Natural killer cell (primary cell): ENCODE data around the gene PPP6R1. TPM values are rescaled to one million over a fixed set of nuclear protein-coding genes. Genes with fewer than 3 reads are reported as not detected.

Source experiments
- ATAC-seq, 3 donors: fragments of 150-1000 bp in 2 of 3; fragments of 200-7000 bp in 1 of 3; cut with Tn5 transposase; 1 replicate in 1 of 3; 2 replicates in 2 of 3; pipeline ENCODE4 v1.10.0; 2021; ENCODE audit warnings: mild to moderate bottlenecking in 2 of 3, moderate library complexity in 2 of 3
- DNase-seq, 2 donors: peaks; one replicate each; pipeline versions ENCODE4 v3.0.0 to v3.0.0-alpha.2; 2013 to 2021; ENCODE audit warnings: mixed read lengths in 1 of 2
- H3K27ac ChIP-seq: one replicate; pipeline ENCODE4 v1.5.1; 2013; ENCODE audit warnings: mild to moderate bottlenecking, low read length
- H3K27me3 ChIP-seq: one replicate; pipeline ENCODE4 v1.6.1; 2013; ENCODE audit warnings: low read length; ENCODE audit not compliant: control insufficient read depth, insufficient read depth
- H3K36me3 ChIP-seq: one replicate; pipeline ENCODE4 v1.6.1; 2013; ENCODE audit warnings: low read length; ENCODE audit not compliant: control insufficient read depth, insufficient read depth
- H3K4me1 ChIP-seq: one replicate; pipeline ENCODE4 v1.6.1; 2013; ENCODE audit warnings: low read length; ENCODE audit not compliant: control insufficient read depth, insufficient read depth
- H3K4me3 ChIP-seq: one replicate; pipeline ENCODE4 v1.5.1; 2013; ENCODE audit warnings: low read length
- H3K9me3 ChIP-seq: one replicate; pipeline ENCODE4 v1.6.1; 2013; ENCODE audit warnings: low read length; ENCODE audit not compliant: control insufficient read depth, insufficient read depth
- H3K27ac Mint-ChIP-seq, 2 donors: one replicate each; pipeline ENCODE4 v1.8.0; 2022; ENCODE audit warnings: mild to moderate bottlenecking in 2 of 2, mixed read lengths in 2 of 2, moderate library complexity in 1 of 2
- H3K27me3 Mint-ChIP-seq, 2 donors: one replicate each; pipeline ENCODE4 v1.8.0; 2022; ENCODE audit warnings: low read depth in 2 of 2, mixed read lengths in 2 of 2
- H3K36me3 Mint-ChIP-seq: one replicate; pipeline ENCODE4 v1.8.0; 2022; ENCODE audit warnings: mixed read lengths
- H3K4me1 Mint-ChIP-seq, 2 donors: one replicate each; pipeline ENCODE4 v1.8.0; 2022; ENCODE audit warnings: mixed read lengths in 2 of 2
- H3K4me3 Mint-ChIP-seq: one replicate; pipeline ENCODE4 v1.8.0; 2022; ENCODE audit warnings: mild to moderate bottlenecking, moderate library complexity, mixed read lengths
- H3K9me3 Mint-ChIP-seq, 2 donors: one replicate each; pipeline ENCODE4 v1.8.0; 2022; ENCODE audit warnings: mixed read lengths in 2 of 2
- WGBS: methylation state at CpG from one replicate; pipeline ENCODE4 v1.1.7; 2013; ENCODE audit warnings: missing lambda C conversion rate; ENCODE audit not compliant: insufficient coverage; 5-methylcytosine and 5-hydroxymethylcytosine counted together
- intact Hi-C: fragments of 100-400 bp; cut with micrococcal nuclease; formaldehyde crosslinking; loops from one replicate; pipeline ENCODE4 v1.14.2; 2022
- total RNA-seq, 4 donors: library from RNA; stranded (reverse); fragments of 120-200 nt in 1 of 4; gene quantifications; one replicate each; pipeline versions ENCODE4 v1.2.3 to v1.2.4, GENCODE V29; 2013 to 2022
- TF ChIP-seq, protein P1 (sequence below): fragments of 200-600 bp; IDR thresholded peaks from one replicate; pipeline ENCODE4 v1.8.0; 2022; ENCODE audit warnings: antibody characterized with exemption

The PPP6R1 gene
- total RNA-seq, 3 donors from 2014 or later (not counting 1 experiment from before 2014, with no cell fraction given): 252 to 275 (median 260) TPM

DNA sequence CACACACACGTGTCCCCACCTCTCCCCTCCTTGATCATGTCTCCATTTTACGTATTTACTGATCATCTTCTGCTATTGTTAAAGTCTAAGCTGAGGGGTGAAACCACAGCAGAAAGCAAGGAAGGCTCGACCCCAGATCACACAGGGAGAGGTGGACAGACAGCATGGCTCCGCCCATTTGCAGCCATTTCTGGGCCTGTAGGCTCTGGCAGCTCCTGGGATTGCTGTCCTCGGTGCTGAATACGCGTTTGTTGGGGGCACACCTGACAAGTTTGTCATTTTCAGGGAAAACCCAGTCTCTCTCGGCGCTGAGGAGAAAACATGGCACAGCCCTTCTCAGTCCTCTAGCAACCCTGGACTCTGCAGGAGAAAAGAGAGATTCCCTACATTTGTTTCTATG lies 38.3 kb downstream of the PPP6R1 start:
- H3K4me1 Mint-ChIP-seq: peaks cover 14 to 18% of the 10 kb centered on the region in 2 donors
- H3K4me3 Mint-ChIP-seq: no peak overlapping the region
- no peaks in the 10 kb centered on the region for H3K27me3 ChIP-seq
- WGBS: 94% methylated on average over 9 of the region's 9 CpGs
- no peak overlapping the region for H3K27ac ChIP-seq
- no peaks in the 10 kb centered on the region for H3K36me3 Mint-ChIP-seq
- ATAC-seq: no peak
- no peaks in the 10 kb centered on the region for H3K36me3 ChIP-seq
- H3K27ac Mint-ChIP-seq: no peak overlapping the region
- H3K27me3 Mint-ChIP-seq: peaks cover 0 to 5% of the 10 kb centered on the region in 2 donors
- peaks cover 12% of the 10 kb centered on the region for H3K4me1 ChIP-seq
- no peak overlapping the region for H3K4me3 ChIP-seq
- TF ChIP-seq, protein P1, sequence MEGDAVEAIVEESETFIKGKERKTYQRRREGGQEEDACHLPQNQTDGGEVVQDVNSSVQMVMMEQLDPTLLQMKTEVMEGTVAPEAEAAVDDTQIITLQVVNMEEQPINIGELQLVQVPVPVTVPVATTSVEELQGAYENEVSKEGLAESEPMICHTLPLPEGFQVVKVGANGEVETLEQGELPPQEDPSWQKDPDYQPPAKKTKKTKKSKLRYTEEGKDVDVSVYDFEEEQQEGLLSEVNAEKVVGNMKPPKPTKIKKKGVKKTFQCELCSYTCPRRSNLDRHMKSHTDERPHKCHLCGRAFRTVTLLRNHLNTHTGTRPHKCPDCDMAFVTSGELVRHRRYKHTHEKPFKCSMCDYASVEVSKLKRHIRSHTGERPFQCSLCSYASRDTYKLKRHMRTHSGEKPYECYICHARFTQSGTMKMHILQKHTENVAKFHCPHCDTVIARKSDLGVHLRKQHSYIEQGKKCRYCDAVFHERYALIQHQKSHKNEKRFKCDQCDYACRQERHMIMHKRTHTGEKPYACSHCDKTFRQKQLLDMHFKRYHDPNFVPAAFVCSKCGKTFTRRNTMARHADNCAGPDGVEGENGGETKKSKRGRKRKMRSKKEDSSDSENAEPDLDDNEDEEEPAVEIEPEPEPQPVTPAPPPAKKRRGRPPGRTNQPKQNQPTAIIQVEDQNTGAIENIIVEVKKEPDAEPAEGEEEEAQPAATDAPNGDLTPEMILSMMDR: no peak
- no peak for DNase-seq
- H3K9me3 ChIP-seq: no peaks in the 10 kb centered on the region
- no peaks in the 10 kb centered on the region for H3K9me3 Mint-ChIP-seq
- intact Hi-C loops: no loop called here

DNA sequence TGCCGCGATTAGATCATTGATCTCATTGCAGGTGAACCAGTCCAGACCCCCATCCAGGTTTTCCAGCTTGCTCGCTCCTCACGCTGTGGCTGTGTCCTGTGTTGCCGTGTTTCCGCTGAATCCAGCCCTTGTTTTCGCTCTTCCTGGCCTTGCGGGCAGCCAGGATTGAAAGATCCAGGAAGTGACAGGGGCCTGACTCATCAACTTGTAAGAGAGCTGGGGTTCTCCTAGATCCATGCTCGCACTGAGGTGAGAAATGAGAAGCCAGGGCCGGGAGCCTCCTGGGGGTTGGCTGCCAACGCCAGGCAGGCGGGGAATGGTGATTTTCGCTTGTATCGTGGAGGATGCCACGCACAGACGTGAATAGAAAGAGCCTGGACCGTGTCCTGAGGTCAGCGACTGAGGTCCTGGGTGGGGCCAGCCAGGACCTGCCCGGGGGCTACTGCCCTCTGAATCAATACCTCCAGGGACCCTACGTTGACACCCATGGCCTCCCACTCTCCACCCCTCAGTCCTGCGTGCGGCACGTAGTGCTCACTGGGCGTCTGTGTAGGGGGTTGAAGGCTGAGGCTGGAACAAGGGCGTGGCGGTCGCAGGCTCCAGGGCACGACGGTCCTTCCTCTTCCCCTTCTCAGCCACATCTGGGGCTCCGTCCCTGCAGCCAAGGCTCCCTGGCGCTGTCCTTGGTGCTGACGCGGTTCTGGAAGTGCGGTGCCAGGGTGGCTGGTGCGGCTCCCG lies 42.2 kb downstream of the PPP6R1 start:
- TF ChIP-seq, protein P1: no peak
- no peaks in the 10 kb centered on the region for H3K27me3 ChIP-seq
- peak; percentile 43 to 69 for DNase-seq
- H3K9me3 ChIP-seq: peaks cover 5% of the 10 kb centered on the region
- H3K36me3 ChIP-seq: no peaks in the 10 kb centered on the region
- 8% methylated on average over 31 of the region's 36 CpGs for WGBS
- no peak overlapping the region for H3K4me3 ChIP-seq
- no peak overlapping the region for H3K27ac ChIP-seq
- peaks cover 7 to 8% of the 10 kb centered on the region in 2 donors for H3K27me3 Mint-ChIP-seq
- H3K27ac Mint-ChIP-seq: peak overlapping the region in 1 of 2 donors; percentile 60
- peaks cover 0 to 2% of the 10 kb centered on the region in 2 donors for H3K9me3 Mint-ChIP-seq
- peak; percentile 48 to 69 (median 65) for ATAC-seq
- intact Hi-C loops: no loop called here
- H3K4me1 ChIP-seq: peaks cover 12% of the 10 kb centered on the region
- peaks cover 11 to 19% of the 10 kb centered on the region in 2 donors for H3K4me1 Mint-ChIP-seq
- no peaks in the 10 kb centered on the region for H3K36me3 Mint-ChIP-seq
- H3K4me3 Mint-ChIP-seq: no peak overlapping the region

DNA sequence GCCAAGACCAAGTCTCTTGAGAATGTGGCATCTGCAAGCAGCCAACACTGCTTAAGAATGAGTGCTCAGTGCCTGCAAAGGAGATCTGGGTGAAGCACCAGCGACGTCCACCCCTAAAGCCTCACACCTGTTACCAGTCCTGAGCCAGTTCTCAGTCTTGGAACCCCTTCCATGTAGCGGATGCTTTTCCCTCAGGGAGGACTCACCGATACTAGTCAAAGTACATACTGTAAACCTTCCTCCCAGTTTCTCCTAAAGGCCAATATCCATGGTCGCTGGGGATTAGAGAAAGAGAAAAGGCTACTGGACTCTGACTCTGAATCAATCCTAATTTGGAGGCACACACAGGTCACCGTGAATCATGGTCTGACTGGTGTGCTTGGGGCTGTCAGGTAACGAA lies 45.3 kb downstream of the PPP6R1 start:
- no peaks in the 10 kb centered on the region for H3K36me3 Mint-ChIP-seq
- peaks cover 5% of the 10 kb centered on the region for H3K9me3 ChIP-seq
- no peak overlapping the region for H3K27ac ChIP-seq
- no peaks in the 10 kb centered on the region for H3K27me3 ChIP-seq
- no peak overlapping the region for H3K4me3 ChIP-seq
- intact Hi-C loops: loop anchor here (5.0 kb wide), 1 partner anchor 289 kb away; no protein-coding TSS in a partner anchor
- no peaks in the 10 kb centered on the region for H3K36me3 ChIP-seq
- no peak overlapping the region for H3K4me3 Mint-ChIP-seq
- ATAC-seq (no peak), DNase-seq (no peak)
- H3K9me3 Mint-ChIP-seq: peaks cover 0 to 2% of the 10 kb centered on the region in 2 donors
- no peak overlapping the region for H3K27ac Mint-ChIP-seq
- TF ChIP-seq, protein P1: no peak
- peaks cover 16 to 19% of the 10 kb centered on the region in 2 donors for H3K4me1 Mint-ChIP-seq
- H3K4me1 ChIP-seq: peaks cover 12% of the 10 kb centered on the region
- 88% methylated on average over 7 of the region's 7 CpGs for WGBS
- peaks cover 7 to 12% of the 10 kb centered on the region in 2 donors for H3K27me3 Mint-ChIP-seq
